Stimulated activated CD8-positive, alpha-beta memory T cell treated with anti-CD3 and anti-CD28 coated beads, Interleukin-7, amount 100 ng/mL, for 48 hours (primary cell): ENCODE measurements around the gene PHKG1.
"Not testable (repeated sequence)": the region's sequence is repeated elsewhere in the genome, so short reads cannot be mapped to it uniquely, and the experiment has no call there.

Experiments
- DNase-seq, 2 donors: peaks; one replicate each; pipeline ENCODE4 v3.0.0-alpha.2; 2020; ENCODE audit warnings: low read depth in 1 of 2; ENCODE audit errors: extremely low read depth in 1 of 2

The PHKG1 gene

DNA sequence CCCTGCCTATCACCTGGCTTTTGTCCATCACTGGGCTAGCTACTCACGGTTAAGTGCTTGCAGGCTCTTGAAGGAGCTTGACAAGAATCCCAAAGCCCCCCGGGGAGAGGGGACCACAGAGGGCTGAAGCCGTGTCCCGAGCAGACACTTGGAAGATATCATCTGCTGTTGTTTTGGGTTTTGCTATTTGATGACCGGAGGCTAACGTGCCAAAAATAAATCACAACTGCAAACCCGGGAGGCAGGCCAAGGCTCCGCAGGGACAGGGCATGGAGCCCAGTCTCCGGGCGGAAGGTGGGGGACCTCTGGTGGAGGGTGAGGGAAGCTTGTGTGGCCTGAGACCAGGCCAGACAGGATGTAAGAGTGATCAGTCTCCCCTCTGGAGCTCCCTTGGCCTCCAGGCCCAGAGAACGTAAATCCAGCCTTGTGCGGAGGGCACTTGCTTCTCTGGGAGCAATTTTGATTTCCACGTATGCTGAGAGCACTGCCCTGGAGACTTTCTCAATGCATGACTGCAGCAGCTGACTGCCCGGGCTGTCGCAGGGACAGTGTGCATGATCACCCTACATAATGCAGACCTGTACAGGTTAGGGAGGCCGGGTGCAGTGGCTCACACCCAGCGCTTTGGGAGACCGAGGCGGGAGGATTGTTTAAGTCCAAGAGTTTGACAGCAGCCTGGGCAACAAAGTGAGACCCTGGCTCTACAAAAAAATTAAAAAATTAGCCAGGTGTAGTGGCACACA, at the start of gene PHKG1:
TSS of gene PHKG1 (minus strand) at position 164 of the 743 bp plus-strand sequence. CDS start 4,011 bp downstream, outside the sequence.
- no peak for DNase-seq

DNA sequence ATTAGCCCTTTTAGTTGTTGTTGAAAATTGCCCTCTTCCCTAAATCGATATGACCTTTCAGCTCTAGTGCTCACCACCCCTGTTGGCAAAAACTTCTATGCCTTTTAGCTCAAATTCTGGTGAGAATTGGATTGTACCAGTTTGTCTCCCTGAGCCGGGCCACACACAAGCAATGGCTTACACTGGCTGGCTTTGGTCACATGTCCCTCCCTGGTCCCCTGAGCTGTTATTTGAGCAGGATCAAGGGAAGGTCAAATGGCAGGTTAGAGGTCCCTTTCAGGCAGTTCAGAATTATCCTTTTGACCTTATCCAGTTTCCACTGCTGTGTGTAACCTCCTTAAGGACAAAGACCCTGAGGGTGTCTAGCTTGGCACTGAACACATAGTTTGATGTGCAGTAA, 38.3 kb upstream of the PHKG1 start:
- DNase-seq = not testable (repeated sequence)

DNA sequence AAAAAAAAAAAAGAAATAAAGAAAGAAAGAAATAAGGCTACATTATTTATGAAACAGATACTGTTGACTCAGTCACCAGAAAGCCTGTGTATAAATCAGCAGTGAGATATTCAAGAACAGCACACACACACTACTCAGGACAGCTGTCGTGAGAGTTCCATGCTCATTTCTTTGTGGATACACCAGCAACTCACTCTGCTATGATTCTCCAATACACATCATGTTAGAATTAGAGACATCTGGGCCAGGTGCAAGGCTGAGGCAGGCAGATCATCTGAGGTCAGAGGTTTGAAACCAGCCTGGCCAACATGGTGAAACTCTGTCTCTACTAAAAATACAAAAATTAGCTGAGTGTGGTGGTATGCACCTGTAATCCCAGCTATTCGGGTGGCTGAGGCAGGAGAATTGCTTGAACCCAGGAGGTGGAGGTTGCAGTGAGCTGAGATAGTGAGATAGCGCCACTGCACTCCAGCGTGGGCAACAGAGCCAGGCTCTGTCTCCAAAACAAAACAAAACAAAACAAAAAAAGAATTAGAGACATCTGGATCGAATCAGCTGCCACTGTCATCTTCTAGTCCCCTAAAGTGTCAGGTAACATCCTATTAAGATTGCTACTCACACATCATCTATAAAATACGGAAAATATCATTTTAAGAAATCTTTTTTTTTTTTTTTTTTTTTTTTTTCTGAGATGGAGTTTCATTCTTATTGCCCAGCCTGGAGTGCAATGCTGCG, 34.7 kb upstream of the PHKG1 start:
- no peak for DNase-seq

DNA sequence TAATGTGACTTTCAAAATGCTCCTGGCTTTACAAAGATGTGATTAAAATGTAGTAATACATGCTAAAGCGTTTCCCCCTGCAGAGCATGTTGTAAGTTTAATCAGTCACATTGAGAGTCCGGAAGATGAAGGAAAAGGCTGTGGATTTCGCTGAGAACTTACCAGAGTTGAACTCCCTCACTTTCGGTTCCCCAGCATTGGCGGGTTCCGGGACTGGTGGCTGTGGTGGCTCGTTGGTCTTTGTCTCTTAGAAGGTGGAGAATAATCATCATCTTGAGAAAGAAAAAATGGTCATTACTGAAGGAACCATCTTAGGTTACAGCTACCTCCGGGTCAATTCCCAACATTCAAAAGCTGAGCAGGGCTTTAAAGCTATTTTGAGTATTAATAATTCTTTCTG, 33.1 kb upstream of the PHKG1 start:
- no peak for DNase-seq

DNA sequence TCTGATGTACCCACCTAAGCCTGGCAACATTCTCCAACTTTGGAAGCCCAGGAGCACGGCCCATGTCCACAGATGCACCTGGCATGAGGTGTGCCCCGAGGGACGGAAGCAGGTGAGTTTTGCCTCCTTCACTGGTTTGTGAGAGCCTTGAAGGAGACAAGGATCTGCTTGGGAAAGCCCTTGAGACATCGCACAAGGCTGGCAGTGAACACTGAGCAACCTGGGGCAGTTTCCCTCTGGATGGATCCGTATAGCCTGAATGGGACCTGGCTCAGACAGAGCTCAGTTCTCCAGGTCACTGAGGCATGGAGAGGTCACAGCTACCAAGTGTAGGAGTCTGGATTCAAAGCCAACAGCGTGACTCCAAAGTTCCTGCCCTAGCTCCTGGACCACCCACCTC, 32.2 kb upstream of the PHKG1 start:
- DNase-seq = no peak

DNA sequence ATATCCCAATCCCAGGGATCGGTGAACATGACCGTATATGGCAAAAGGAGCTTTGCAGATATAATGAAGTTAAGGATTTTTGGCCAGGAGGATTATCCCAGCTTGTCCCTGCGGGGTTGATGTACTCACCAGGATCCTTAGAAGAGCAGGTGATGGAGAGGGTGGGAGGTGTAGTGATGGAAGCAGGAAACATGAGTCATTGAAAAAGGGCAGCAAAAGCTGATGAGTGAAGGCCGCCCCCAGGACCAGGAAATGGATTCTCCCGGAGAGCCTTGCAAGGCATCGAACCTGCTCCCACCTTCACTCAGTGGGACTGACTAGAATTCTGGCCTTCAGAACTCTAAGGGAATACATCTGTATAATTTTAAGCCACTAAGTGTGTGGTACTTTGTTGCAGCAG, 28.7 kb upstream of the PHKG1 start:
- no peak for DNase-seq

DNA sequence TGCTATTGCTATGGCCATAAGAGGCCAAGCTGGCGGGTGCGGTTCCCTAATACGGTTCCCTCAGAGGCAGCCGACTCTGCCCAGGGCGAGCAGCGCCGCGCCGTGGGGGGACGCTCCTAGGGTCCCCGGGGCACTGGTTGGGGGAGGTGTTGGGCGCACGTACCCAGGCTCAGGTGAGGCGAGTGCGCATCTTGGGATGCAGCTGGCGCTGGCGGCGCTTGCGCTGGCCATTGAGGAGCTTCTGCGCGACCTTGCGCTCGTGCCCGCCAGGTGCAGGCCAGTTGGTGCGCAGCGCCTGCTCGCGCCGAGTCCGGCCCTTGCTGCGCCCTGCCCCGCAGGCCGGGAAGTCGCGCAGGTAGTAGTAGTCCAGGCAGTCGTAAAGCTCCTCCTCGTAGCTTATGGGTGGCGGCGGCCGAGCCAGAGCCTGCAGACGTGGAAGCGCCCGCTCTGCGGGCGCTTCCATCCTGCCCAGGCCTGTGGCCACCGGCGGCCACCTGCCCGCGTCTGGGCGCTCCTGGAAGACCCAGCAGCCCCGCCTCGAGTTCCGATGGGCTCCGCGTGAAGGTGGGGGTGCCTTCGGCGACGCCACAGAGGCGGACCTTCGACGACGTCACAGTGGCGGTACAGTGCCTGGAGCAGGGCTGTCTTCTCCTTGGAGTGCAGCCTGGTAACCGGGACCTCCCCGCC, 23.2 kb upstream of the PHKG1 start, which contains the start of gene NUPR2:
TSS of gene NUPR2 (minus strand) at position 566 of the 687 bp plus-strand sequence. CDS start at position 463, 103 bp downstream.
- DNase-seq = no peak

DNA sequence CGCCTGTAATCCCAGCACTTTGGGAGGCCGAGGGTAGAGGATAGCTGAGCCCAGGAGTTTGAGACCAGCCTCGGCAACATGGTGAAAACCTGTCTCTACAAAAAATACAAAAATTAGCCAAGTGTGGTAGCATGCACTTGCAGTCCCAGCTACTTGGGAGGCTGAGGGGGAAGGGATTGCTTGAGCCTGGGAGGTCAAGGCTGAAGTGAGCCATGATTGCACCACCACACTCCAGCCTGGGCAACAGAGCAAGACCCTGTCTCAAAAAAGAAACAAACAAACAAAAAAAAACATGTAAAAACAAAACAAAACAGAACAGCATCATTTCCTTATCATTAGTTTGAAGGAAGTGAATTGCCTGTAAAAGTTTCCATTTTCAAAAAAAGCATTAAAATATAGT, 19.5 kb upstream of the PHKG1 start:
- DNase-seq = not testable (repeated sequence)

DNA sequence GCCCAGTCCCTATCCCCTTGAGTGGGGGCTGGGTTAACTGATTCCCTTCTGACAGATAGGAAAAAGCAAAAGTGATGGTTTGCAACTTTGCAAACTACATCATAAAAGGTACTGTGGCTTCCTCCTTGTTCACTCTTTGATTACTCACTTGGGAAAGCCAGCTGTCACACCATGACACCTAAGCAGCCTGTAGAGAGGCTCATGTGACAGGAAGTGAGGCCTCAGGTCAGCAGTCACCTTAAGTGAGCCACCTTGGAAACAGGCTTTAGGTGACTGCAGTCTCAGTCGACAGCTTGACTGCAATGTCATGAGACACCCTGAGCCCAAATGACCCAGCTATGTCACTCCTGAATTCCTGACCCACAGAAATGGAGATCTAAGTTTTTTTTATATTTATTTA, 17.9 kb upstream of the PHKG1 start:
- DNase-seq = no peak

DNA sequence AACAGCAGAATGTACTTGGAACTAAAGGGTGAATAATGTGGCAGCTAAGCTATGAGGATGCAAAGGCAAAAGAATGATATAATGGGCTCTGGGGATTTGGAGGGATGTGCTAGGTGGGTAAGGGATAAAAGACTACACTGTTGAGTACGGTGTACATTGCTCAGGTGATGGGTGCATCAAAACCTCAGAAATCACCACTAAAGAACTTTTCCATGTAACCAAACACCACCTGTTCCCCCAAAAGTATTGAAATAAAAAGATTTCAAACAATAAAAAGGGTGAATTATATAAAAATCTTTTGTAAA, 15.2 kb upstream of the PHKG1 start:
- DNase-seq = no peak

DNA sequence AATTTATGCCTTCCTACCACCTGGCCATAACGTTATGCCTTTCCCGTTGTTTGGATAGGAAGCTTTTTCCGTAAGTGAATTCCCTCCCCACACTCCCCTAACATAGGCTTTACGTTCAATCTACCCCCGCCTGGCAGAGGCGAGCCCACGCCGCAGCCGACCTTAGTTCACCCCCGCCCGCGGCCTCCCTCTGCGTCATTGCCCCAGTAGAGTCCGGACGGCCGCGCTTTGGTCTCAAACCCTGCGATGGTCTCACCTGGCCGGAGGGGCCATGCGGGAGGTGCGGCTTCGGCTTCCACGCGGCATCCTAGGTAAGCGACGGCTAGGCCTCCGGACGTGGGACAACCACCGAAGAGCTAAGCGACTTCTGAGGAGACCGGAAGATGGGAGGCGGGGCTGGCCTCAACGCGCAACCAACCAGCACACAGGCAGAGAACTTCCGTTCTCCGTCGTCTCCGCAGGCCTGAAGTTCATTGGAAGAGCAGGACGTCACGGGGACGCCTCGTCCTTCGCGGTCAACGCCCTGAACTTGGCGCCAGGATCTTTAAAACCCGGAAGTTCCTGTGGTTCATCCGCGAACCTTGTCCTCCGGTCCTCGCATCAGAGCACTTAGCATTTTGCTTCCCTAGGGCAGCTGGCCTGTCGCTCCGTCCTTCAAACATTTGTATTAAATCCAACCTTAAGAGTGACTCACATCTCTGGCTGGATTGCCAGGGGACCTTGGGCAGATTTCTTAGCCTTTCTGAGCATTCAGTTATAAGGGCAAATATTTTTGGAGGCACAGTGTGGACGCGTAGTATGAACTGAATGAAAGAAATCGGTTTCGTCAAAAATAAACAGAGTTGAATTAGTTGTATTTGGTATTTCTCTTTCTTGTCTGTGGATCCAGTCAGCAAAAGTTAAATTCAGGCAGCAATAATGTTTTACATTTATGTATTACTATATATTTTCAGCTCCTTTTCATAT, 13.6 kb upstream of the PHKG1 start, which contains the start of gene CHCHD2:
TSS of gene CHCHD2 (minus strand) at position 369 of the 966 bp plus-strand sequence. CDS start at position 306, 63 bp downstream.
- DNase-seq = peak; percentile 86 to 94

DNA sequence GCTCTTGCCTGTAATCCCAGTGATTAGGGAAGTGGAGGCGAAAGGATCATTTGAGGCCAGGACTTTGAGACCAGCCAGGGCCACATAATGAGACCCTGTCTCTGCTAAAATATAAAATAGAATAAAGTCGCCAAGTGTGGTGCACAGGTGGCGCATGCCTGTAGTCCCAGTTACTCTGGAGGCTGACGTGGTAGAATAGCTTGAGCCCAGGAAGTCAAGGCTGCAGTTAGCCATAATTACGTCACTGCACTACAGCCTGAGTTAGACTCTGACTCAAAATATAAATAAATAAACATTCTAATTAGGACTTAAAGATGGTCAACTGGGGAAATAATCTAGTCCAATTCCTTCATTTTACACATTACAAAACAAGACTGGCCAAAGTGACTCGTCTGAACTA, 12.8 kb upstream of the PHKG1 start:
- DNase-seq = no peak

DNA sequence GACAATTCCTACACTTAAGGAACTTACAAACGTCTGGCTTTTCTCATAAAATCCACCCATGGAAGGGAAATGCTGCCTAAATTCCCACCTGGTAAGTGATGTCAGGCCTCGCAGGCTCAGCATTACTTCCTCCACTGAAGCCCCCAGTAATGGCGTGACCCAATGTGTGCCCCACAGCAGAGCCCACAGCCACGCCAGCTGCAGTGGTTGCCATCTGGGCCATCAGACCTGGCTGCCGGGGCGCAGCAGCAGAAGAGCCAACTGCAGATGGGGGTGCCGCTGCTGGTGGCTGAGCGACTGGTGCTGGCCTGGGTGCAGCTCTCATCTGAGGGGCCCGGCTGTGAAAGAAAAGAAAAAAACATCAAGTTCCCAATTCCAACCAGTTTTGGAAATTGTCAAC, 11.4 kb upstream of the PHKG1 start:
- DNase-seq = not testable (repeated sequence)

DNA sequence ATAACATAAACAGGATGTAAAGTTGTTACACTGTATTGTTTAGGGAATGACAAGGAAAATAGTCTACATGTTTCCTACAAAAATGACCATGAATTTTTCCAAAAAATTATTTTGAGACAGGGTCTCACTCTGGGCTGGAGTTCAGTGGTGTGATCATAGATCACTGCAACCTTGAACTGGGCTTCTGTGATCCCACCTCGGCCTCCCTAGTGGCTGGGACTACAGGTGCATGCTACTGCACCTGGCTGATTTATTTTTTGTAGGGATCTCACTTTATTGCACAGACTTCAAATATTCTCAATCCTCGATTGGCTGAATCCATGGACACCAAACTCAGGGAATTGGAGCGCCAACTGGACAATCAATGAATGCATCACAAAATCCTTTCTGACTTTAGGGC, 6.9 kb upstream of the PHKG1 start:
- no peak for DNase-seq

DNA sequence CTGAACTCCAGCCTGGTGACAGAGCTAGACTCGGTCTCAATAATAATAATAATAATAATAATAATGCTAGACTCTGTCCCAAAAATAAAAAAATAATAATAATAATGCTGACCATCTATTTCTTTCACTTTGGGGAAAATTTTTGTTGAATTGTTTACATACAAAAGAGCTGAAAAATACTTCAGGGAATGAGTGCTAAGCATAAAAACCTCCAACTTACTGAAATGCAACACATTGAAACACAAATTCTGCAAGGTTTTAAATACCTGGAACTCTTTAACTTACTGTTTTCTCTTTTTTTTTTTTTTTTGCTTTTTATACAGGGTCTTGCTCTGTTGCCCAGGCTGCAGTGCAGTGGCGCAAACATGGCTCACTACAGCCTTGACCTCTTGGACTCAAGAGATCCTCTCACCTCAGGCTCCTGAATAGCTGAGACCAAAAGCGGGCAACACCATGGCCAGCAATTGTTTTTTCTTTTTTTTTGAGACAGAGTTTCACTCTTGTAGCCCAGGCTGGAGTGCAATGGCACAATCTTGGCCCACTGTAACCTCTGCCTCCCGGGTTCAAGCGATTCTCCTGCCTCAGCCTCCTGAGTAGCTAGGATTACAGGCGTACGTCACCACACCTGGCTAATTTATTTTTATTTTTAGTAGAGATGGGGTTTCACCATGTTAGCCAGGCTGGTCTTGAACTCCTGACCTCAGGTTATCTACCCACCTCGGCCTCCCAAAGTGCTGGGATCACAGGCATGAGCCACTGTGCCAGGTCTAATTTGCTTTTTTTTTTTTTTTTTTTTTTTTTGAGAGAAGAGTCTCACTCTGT, 5.6 kb upstream of the PHKG1 start:
- not testable (repeated sequence) for DNase-seq

DNA sequence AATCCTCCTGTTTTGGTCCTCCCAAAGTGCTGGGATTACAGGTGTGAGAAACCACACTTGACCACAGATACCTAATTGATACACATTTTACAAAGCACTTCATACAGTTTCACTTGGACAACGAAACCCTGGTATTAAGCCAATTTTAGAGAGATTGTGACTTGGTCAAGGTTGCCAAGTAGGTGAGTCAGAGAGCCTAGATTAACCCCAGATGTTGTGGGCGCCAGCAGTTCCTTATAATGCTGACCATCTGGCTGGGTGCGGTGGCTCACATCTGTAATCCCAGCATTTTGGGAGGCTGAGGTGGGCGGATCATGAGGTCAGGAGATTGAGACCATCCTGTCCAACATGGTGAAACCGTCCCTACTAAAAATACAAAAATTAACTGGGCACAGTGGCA, 4.9 kb upstream of the PHKG1 start:
- DNase-seq = no peak

DNA sequence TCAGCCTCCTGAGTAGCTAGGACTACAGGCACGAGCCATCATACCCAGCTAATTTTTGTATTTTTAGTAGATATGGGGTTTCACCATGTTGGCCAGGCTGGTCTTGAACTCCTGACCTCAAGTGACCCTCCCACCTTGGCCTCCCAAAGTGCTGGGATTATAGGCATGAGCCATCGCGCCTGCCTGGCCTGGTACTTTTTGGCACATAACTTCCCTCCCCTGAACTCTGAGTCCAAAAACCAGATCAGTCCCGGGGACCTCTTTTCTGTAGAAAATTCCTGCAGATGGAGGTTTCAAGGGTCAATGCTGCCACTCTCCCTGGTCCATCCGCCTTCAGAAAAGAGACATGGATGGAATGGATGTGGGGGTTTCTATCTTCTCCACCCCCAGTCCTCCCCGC, 364 bp downstream of the PHKG1 start:
- DNase-seq = not testable (repeated sequence)

DNA sequence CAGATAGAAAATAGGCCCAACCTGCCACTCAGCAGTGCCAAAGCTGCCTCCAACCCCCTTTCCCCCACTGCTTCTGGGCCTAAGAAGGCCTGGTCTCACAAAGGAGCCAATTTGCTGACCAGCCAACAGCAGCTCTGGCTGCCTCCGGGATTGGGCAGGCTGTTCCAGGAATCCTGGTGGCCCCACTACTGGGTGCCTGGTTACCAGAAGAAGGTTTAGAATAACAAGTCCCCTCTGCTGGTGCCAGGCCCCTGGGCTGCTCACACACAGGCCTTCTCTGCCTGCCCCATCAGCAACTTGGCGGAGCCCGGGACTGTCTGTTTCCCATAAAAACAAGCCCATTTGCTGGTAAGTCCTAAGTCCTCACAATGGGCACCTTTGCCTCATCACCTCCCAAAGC, 1.2 kb downstream of the PHKG1 start:
- no peak for DNase-seq

DNA sequence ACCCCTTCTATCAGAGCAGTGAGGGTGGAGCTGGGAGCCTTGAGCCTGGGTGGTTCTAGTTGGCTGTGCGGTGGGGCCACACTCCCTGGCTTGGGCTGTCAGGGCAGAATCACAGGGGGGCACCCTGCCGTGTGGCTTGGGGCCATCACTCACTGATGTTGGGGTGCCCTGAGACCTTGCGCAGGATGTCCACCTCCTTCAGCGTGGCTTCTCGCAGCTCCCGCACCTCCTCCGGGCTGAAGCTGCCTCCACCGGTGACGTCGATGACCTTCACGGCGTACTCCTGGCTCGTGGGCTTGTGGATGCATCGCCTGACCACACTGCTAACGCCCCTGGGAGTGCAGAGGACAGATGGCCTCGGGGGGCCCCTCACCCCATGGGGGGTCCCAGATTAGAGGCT, 5.3 kb downstream of the PHKG1 start:
- DNase-seq = no peak

DNA sequence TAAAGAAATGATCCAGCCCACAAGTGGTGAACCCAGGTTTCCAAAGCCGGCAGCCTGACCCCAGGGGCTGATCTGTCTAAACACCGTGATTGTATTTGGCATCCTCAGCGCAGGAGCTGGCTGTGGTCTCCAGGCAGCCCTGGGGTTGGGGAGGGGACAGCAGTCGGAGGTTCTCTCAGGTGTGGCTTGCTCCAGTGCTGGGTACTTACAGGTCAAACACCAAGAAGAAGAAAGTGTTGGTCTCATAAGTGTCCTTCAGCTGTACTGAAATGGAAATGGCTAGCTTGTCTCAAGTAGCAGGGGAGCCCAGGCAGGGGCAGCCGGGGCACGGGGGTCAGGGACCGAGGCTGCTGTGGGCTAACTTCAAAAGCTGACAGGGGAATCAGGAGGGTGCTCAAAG, 6.0 kb downstream of the PHKG1 start:
- DNase-seq = no peak
